ENCODE data around the gene CAMK2D. TPM values are rescaled to one million over a fixed set of nuclear protein-coding genes. Genes with fewer than 3 reads are reported as not detected.

Gene CAMK2D
- total RNA-seq, 1 experiment from 2014 or later, result 15.4 TPM

DNA sequence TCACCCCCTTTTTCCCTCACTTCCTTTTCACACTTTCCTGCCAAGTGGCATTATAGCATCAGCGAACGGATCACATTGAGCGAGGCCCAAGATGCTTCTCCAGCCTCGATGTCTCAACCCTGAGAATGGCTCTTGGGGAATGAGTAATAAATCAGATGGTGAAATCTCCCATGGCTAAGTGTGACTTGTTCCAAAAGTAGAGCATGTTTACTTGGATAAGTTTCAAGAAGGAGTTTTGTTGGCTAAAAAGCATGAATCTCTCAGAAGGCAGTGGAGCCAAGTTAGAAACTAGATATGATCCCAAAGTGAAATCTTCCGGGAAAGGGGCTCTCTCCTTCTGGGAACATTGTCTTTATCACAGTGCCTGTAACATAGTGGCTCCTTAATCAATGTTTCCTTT is 316.3 kb downstream of the CAMK2D start:
- peak; percentile 49 for ATAC-seq
- intact Hi-C loops (cut with micrococcal nuclease), result loop anchor here (5.0 to 10.0 kb wide), 2 partner anchors 50 to 317 kb away; partner anchors contain the start of gene CAMK2D
- peak overlapping the region; percentile 91 for H3K9ac ChIP-seq (ENCODE audit: low read length)

DNA sequence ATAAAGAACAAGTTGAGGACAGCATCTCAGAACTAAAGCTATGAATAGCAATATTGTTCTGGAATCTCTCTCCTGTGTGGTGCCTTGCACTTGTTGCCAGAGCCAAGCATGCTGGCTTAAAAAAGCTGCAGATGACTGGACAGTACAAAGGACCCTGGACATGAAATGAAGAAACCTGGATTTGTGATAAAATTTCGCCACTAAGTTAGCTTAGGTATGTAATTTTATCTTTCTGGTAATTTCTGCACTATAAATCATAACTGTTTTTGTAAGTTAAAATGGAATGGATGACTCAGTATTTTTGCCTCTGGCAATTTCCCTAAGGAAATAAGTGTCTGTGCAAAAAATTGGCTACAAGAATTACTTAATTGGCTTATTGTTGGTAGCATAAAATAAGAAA is 317.2 kb downstream of the CAMK2D start:
- ChIA-PET POLR2A (ENCODE audit: unreplicated experiment) (interaction anchor here (0.6 kb wide), 1 partner anchor 98 kb away, joined by 9 read pairs; no protein-coding TSS in a partner anchor), CTCF (interaction anchor here (0.5 kb wide), 1 partner anchor 1358 kb away, joined by 4 read pairs; no protein-coding TSS in a partner anchor)
- H3K9me2 ChIP-seq (replicated peaks; ENCODE audit: low read length), result no peaks in the 10 kb centered on the region
- no peaks in the 10 kb centered on the region for H4K20me1 ChIP-seq (ENCODE audit: low read length)
- no peak for ATAC-seq
- TF ChIP-seq EZH2phosphoT487 (IDR thresholded peaks at IDR 0.05; ENCODE audit: borderline replicate concordance, low read length) (no peak), EZH2 (IDR thresholded peaks at IDR 0.05; ENCODE audit: low read length, unreplicated experiment) (no peak)
- TF ChIP-seq, protein P1, sequence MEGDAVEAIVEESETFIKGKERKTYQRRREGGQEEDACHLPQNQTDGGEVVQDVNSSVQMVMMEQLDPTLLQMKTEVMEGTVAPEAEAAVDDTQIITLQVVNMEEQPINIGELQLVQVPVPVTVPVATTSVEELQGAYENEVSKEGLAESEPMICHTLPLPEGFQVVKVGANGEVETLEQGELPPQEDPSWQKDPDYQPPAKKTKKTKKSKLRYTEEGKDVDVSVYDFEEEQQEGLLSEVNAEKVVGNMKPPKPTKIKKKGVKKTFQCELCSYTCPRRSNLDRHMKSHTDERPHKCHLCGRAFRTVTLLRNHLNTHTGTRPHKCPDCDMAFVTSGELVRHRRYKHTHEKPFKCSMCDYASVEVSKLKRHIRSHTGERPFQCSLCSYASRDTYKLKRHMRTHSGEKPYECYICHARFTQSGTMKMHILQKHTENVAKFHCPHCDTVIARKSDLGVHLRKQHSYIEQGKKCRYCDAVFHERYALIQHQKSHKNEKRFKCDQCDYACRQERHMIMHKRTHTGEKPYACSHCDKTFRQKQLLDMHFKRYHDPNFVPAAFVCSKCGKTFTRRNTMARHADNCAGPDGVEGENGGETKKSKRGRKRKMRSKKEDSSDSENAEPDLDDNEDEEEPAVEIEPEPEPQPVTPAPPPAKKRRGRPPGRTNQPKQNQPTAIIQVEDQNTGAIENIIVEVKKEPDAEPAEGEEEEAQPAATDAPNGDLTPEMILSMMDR (conservative IDR thresholded peaks at IDR 0.05; ENCODE audit: low read depth, low read length), result no peak
- peaks cover 5% of the 10 kb centered on the region for H3F3A ChIP-seq (ENCODE audit: low read length, unreplicated experiment)
- no peaks in the 10 kb centered on the region for H3K36me3 ChIP-seq (ENCODE audit: low read depth, low read length)
- peak overlapping the region; percentile 91 for H3K9ac ChIP-seq (ENCODE audit: low read length)
- H3K79me2 ChIP-seq (ENCODE audit: low read length), result no peaks in the 10 kb centered on the region
- peak overlapping the region; percentile 100 for H3K27ac ChIP-seq (ENCODE audit: low read length)
- peak overlapping the region; percentile 80 for H3K4me2 ChIP-seq (ENCODE audit: low read length)
- no TSS peak for BruUV-seq (replicated peaks)
- H3K4me3 ChIP-seq (ENCODE audit: low read length), result no peak overlapping the region
- intact Hi-C loops (cut with micrococcal nuclease), result loop anchor here (10.0 kb wide), 1 partner anchor 50 kb away; no protein-coding TSS in a partner anchor
- no peaks in the 10 kb centered on the region for H3K9me3 ChIP-seq (ENCODE audit: low read length)
- peak; percentile 55 for DNase-seq
- no peaks in the 10 kb centered on the region for H3K27me3 ChIP-seq (ENCODE audit: low read length)
- no peak overlapping the region for H2AFZ ChIP-seq (ENCODE audit: low read length)
- peaks cover 30% of the 10 kb centered on the region for H3K4me1 ChIP-seq (ENCODE audit: insufficient read depth, low read length)

More for the DNA sequence above, 316.3 kb downstream of the CAMK2D start:
- peak; percentile 82 for DNase-seq
- BruUV-seq (replicated peaks), result no TSS peak
- Histone ChIP-seq H3K9me3 (ENCODE audit: low read length) (no peaks in the 10 kb centered on the region), H3K4me1 (ENCODE audit: insufficient read depth, low read length) (peaks cover 30% of the 10 kb centered on the region), H3K9me2 (replicated peaks; ENCODE audit: low read length) (no peaks in the 10 kb centered on the region), H3K4me2 (ENCODE audit: low read length) (peak overlapping the region; percentile 80), H3K27me3 (ENCODE audit: low read length) (no peaks in the 10 kb centered on the region), H2AFZ (ENCODE audit: low read length) (no peak overlapping the region), H3K36me3 (ENCODE audit: low read depth, low read length) (no peaks in the 10 kb centered on the region), H3K27ac (ENCODE audit: low read length) (peak overlapping the region; percentile 100), H3F3A (ENCODE audit: low read length, unreplicated experiment) (peaks cover 5% of the 10 kb centered on the region), H3K4me3 (ENCODE audit: low read length) (peak overlapping the region; percentile 40; the same call in 1 of the 2 replicates), H3K79me2 (ENCODE audit: low read length) (no peaks in the 10 kb centered on the region), H4K20me1 (ENCODE audit: low read length) (no peaks in the 10 kb centered on the region)
- CTCF ChIA-PET, result no interaction called here
- POLR2A ChIA-PET (ENCODE audit: unreplicated experiment), result no interaction called here
- TF ChIP-seq, protein P1 (conservative IDR thresholded peaks at IDR 0.05; ENCODE audit: low read depth, low read length), result no peak
- TF ChIP-seq EZH2 (IDR thresholded peaks at IDR 0.05; ENCODE audit: low read length, unreplicated experiment), result no peak
- TF ChIP-seq EZH2phosphoT487 (IDR thresholded peaks at IDR 0.05; ENCODE audit: borderline replicate concordance, low read length), result no peak

DNA sequence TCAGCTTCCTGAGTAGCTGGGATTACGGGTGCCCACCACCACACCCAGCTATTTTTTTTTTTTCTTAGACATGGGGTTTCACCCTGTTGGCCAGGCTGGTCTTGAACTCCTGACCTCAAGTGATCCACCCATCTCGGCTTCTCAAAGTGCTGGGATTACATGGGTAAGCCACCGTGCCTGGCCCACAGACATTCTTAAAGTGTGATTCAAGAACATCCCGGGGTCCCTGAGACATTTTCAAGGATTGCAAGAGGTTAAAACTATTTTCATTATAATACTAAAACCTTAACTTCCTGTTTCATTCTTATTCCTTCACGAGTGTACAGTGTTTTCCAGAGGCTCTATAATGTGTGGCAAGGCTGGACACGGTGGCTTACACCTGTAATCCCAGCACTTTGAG is 318.7 kb downstream of the CAMK2D start:
- no peak overlapping the region for H2AFZ ChIP-seq (ENCODE audit: low read length)
- no peak overlapping the region for H3K9ac ChIP-seq (ENCODE audit: low read length)
- no peaks in the 10 kb centered on the region for H3K36me3 ChIP-seq (ENCODE audit: low read depth, low read length)
- no peak overlapping the region for H3K27ac ChIP-seq (ENCODE audit: low read length)
- ATAC-seq (no peak), DNase-seq (no peak)
- no peaks in the 10 kb centered on the region for H3K9me3 ChIP-seq (ENCODE audit: low read length)
- peaks cover 5% of the 10 kb centered on the region for H3F3A ChIP-seq (ENCODE audit: low read length, unreplicated experiment)
- H4K20me1 ChIP-seq (ENCODE audit: low read length), result no peaks in the 10 kb centered on the region
- BruUV-seq (replicated peaks), result no TSS peak
- POLR2A ChIA-PET (ENCODE audit: unreplicated experiment), result no interaction called here
- no peaks in the 10 kb centered on the region for H3K27me3 ChIP-seq (ENCODE audit: low read length)
- H3K4me1 ChIP-seq (ENCODE audit: insufficient read depth, low read length), result peaks cover 30% of the 10 kb centered on the region
- CTCF ChIA-PET, result no interaction called here
- H3K9me2 ChIP-seq (replicated peaks; ENCODE audit: low read length), result no peaks in the 10 kb centered on the region
- TF ChIP-seq, protein P1 (conservative IDR thresholded peaks at IDR 0.05; ENCODE audit: low read depth, low read length), result no peak
- TF ChIP-seq EZH2phosphoT487 (IDR thresholded peaks at IDR 0.05; ENCODE audit: borderline replicate concordance, low read length), result no peak
- TF ChIP-seq EZH2 (IDR thresholded peaks at IDR 0.05; ENCODE audit: low read length, unreplicated experiment), result no peak
- intact Hi-C loops (cut with micrococcal nuclease), result loop anchor here (10.0 kb wide), 1 partner anchor 48 kb away; no protein-coding TSS in a partner anchor
- no peaks in the 10 kb centered on the region for H3K79me2 ChIP-seq (ENCODE audit: low read length)
- H3K4me2 ChIP-seq (ENCODE audit: low read length), result no peak overlapping the region
- no peak overlapping the region for H3K4me3 ChIP-seq (ENCODE audit: low read length)
